Heart left ventricle (tissue), 13 donors: ENCODE measurements around the gene SNRPA.

Experiments
- POLR2A ChIP-seq, 2 donors: fragments of 450-650 bp; IDR thresholded peaks; one replicate each; pipeline ENCODE4 v1.6.1; 2017; ENCODE audit warnings: antibody characterized with exemption in 2 of 2, mild to moderate bottlenecking in 2 of 2, moderate library complexity in 2 of 2
- TF ChIP-seq, protein P1 (sequence below), 12 donors: fragments of 200-600 bp; sonication (generic) in 4 of 12; IDR thresholded peaks; one replicate each; pipeline versions ENCODE4 v1.5.0 to v1.8.0; 2018 to 2022; ENCODE audit warnings: antibody characterized with exemption in 12 of 12, mild to moderate bottlenecking in 5 of 12
- donor health status: ischemic (EF 13 %, LVEDD 7.1; RV severe dilation, severe dysfunction).
- donor health status: DM: no; HTN: yes; CAD: no.
- donor health status: DM: no; HTN: no; CAD: no.
- donor health status: ischemic (EF 25% LVEDD 6.9; RV normal size, moderate dysfunction).
- donor health status: ischemic (EF 25% LVEDD 5.7; RV mildly dilated, moderate dysfunction).
- donor health status: ischemic (EF 35%, LVEDD 5.7; RV mildly dilated, moderate dysfunction).
- donor health status: nonischemic (EF 11% LVEDD 7.7; RV severe dilation, severe dysfunction).
- donor health status: DM: yes; HTN: yes; CAD: no.
- donor health status: PGD.
- donor health status: ischemic (EF 29% LVEDD 5.4; RV normal size, mild dysfunction).
- donor health status: nonischemic (EF 23%, LVEDD 6.1; RV moderate dilation, normal function).

DNA sequence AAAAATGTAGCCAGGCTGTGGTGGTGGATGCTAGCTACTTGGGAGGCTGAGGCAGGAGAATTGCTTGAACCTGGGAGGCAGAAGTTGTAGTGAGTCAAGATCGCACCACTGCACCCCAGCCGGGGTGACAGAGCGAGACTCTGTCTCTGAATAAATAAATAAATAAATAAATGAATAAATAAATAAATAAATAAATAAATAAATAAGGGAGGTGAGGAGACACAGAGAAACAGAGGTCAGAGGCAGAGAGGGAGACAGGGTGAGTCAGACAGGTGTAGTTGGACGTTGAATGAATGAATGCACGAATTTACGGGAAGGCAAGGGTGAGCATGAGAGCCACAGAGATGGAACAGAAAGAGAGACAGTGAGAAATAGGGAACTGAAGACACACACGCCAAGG, 30.1 kb downstream of the SNRPA start:
- TF ChIP-seq, protein P1, sequence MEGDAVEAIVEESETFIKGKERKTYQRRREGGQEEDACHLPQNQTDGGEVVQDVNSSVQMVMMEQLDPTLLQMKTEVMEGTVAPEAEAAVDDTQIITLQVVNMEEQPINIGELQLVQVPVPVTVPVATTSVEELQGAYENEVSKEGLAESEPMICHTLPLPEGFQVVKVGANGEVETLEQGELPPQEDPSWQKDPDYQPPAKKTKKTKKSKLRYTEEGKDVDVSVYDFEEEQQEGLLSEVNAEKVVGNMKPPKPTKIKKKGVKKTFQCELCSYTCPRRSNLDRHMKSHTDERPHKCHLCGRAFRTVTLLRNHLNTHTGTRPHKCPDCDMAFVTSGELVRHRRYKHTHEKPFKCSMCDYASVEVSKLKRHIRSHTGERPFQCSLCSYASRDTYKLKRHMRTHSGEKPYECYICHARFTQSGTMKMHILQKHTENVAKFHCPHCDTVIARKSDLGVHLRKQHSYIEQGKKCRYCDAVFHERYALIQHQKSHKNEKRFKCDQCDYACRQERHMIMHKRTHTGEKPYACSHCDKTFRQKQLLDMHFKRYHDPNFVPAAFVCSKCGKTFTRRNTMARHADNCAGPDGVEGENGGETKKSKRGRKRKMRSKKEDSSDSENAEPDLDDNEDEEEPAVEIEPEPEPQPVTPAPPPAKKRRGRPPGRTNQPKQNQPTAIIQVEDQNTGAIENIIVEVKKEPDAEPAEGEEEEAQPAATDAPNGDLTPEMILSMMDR (IDR thresholded peaks at IDR 0.05) = no peak
- no peak for TF ChIP-seq POLR2A (IDR thresholded peaks at IDR 0.05)
